ENCODE results near the gene PRKAR2A. TPM values are rescaled to one million over a fixed set of nuclear protein-coding genes. Genes with fewer than 3 reads are reported as not detected.
"Not testable (repeated sequence)": the region's sequence is repeated elsewhere in the genome, so short reads cannot be mapped to it uniquely, and the experiment has no call there.

PRKAR2A gene
- total RNA-seq, 1 donor from 2014 or later, result 43.6 TPM

GRCh38 chr3:48776854-48777253 is 70.8 kb downstream of the PRKAR2A start:
- no peak for DNase-seq (ENCODE audit: low spot score)

DNA sequence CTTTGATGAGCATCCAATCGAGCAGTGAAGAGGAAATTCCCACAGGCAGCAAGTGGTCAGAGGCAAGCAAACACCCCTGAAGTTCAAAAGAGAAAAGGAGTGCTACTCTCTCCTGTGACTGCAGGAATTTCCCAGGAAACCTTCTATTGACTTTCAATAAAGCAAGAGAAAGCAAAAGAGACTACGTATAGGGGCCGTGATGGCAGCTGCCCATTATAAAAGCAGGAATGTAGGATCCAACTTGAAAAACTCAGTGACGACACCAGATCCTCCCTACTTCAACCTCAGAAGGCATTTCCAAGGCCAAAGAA is 77.5 kb downstream of the PRKAR2A start:
- DNase-seq (ENCODE audit: low spot score), result no peak

DNA sequence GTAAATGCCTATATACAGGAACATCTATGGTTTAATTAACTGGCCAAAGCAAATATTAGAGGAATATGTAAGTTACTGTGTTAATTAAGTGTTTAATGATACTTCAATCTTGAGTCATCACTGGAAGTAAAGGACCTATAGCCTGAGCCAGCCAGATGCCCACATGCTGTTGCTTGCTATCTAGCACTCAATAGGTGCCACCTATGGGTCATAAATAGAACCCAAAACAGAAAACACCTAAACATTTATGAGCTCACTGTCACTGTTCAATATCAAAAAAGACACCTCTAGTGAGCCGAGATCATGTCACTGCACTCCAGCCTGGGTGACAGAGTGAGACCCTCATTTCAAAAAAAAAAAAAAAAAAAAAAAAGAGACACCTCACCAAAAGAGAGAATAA is 82.3 kb downstream of the PRKAR2A start:
- DNase-seq (ENCODE audit: low spot score), result no peak

GRCh38 chr3:48762816-48763215 is 84.9 kb downstream of the PRKAR2A start:
- DNase-seq (ENCODE audit: low spot score), result no peak

GRCh38 chr3:48759991-48760540 is 87.6 kb downstream of the PRKAR2A start:
- not testable (repeated sequence) for DNase-seq (ENCODE audit: low spot score)

- not testable (repeated sequence) for DNase-seq (ENCODE audit: low spot score)
Measured at GRCh38 chr3:48759531-48759930, 88.1 kb downstream of the PRKAR2A start.

DNA sequence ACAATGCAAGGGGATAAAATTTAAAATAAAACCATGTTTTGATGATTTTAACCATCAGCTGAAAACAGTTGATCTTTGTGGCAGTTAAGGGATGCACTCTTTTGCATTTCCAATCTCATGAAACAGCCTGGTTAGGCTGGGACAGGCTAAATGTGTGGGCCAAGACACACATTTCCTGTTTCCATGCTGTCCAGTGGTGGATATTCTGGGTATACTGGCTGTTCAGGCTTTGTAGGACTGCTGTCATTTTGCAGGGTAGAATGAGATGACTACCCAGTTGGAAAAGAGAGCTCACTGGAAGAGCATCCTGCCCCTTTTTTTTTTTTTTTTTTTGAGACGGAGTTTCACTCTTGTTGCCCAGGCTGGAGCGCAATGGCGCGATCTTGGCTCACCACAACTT is 88.6 kb downstream of the PRKAR2A start:
- DNase-seq (ENCODE audit: low spot score), result no peak

GRCh38 chr3:48756640-48757039 is 91.0 kb downstream of the PRKAR2A start:
- DNase-seq (ENCODE audit: low spot score), result no peak

DNA sequence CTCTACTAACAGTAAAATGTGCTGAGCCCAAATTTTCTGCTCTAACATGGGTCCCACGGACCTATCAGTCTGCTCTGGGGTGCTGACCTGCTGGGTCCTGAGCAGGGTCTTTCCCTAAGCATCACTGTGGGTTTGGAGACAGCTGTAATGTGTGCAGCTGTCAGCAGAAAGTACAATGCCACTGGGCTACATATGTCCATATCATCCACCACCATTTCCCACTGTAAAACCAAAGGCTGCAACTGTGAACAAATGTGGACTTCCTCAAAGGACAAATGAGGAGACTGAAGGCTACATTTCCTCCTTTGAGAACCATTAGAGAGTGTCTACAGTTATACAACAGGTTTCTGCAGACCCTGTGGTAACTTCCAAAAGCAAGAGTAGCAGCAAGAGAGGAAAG is 96.8 kb downstream of the PRKAR2A start:
- no peak for DNase-seq (ENCODE audit: low spot score)

DNA sequence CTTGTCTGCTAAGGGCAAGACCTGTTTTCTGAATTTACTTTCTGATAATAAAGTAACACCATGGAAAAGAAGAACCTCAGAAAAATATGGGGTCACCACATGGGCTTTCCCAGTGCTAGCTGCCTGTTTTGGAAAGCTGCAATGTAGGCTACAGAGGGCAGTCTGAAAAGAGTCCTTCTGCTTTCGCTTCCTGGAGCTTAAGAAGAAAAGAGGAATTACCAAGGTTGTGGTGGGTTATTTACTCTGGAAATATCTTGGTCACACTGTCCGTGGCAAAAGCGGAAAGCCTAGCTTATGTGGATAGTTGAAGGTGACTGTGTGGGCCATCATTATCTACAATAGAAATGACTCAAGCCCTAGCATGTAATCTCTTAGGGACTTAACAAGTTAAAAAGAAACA is 98.9 kb downstream of the PRKAR2A start:
- no peak for DNase-seq (ENCODE audit: low spot score)

GRCh38 chr3:48747706-48748105 is 100.0 kb downstream of the PRKAR2A start:
- no peak for DNase-seq (ENCODE audit: low spot score)

DNA sequence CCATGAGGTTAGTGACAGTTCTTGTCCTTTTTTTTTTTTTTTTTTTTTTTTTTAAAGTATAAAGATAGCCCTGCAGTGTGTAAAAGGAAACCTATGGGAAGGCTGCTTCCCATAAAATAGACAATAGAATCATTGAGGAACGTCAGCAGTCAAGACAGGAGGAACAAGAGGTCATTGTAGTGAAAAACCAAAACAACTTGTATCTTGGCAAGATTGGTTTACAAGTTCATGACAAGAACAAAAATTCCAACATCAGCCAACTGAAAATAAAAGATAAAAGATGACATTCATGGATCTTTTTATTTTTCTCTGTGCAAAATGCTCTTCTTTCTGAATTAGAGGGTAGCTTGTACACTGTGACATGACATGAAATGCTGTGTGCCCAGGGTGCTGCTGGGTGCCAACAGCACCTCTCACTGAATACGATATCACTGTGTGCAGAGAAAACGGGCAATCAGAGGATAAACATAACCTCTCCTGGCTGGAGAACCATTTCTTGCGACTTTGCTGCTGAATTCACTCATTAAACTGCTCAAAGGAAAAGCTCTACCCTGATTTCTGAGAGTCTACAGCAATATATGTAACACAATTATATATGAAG is 100.6 kb downstream of the PRKAR2A start:
- DNase-seq (ENCODE audit: low spot score), result no peak

DNA sequence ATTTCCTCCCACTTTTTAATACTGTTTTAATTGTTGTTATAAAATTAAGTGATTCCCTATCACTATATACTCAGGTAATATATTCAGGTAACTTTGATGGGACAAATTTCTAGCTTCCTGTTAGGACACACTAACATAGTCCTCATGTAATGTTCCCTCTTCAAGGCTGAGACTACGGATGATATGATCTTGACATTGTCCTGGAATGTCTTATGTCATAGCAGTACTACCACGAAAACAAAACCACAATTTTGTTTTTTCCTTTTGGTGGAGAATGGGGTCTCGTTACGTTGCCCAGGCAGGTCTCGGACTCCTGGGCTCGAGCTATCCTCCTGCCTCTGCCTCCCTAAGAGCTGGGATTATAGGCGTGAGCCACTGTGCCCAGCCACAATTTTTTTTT is 103.9 kb downstream of the PRKAR2A start:
- DNase-seq (ENCODE audit: low spot score), result no peak

- DNase-seq (ENCODE audit: low spot score), result not testable (repeated sequence)
Measured at GRCh38 chr3:48741226-48741625, 106.4 kb downstream of the PRKAR2A start.

- DNase-seq (ENCODE audit: low spot score), result peak; percentile 87
Measured at GRCh38 chr3:48739955-48740823, 107.5 kb downstream of the PRKAR2A start.

- no peak for DNase-seq (ENCODE audit: low spot score)
Measured at GRCh38 chr3:48739617-48739954, 108.1 kb downstream of the PRKAR2A start.

DNA sequence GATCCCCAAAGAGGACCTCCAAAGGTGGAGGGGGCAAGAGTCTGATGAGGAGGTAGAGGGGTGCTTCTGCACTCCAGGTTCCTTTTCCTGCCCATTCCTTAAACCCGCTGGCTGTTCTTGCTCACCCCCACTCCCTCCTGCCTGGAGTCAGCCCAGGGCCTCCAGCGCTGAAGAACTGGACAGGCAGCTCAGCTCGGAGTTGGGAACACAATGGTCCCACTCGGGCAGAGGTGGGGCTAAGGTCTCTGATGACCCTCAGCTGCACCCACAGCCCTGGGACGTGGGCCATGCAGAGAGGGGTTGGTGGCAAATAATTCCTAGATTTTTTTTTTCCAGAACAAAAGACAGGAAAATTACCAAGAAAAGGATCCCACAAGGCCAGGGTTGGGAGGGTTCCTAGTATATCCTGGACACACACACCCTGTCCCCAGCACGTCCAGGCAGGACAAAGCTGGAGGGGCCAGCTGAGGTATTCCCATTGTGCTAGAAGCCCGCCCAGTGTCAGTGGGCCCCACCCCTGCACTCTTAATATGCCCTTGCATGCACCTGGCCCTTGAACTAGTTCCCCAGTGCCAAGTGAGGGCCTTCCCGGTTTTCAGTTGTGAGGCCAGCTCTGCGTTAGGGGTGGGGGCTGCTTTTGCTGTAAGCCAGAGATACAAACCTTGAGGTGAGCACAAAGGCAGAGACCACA is 108.6 kb downstream of the PRKAR2A start:
- no peak for DNase-seq (ENCODE audit: low spot score)

GRCh38 chr3:48738144-48738536 is 109.5 kb downstream of the PRKAR2A start:
- DNase-seq (ENCODE audit: low spot score), result no peak

DNA sequence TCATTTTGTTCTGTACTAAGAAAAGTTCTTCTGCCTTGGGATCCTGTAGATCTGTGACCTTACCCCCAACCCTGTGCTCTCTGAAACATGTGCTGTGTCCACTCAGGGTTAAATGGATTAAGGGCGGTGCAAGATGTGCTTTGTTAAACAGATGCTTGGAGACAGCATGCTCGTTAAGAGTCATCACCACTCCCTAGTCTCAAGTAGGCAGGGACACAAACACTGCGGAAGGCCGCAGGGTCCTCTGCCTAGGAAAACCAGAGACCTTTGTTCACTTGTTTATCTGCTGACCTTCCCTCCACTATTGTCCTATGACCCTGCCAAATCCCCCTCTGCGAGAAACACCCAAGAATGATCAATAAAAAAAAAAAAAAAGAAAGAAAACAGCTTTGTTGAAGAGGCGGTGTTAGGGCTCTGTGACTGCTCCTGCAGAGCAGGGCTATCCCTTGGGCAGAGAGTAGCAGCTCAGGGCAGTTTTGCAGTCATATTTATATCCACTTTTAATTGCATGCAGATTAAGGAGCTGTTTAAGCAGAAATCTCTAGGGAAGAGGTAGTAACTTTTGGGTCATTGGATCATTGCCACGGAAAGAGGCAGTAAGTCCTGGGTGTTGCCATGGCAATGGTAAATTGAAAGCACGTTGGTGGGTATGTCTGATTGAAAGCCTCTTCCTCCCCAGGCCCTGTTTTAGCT is 112.5 kb downstream of the PRKAR2A start:
- DNase-seq (ENCODE audit: low spot score), result not testable (repeated sequence)

DNA sequence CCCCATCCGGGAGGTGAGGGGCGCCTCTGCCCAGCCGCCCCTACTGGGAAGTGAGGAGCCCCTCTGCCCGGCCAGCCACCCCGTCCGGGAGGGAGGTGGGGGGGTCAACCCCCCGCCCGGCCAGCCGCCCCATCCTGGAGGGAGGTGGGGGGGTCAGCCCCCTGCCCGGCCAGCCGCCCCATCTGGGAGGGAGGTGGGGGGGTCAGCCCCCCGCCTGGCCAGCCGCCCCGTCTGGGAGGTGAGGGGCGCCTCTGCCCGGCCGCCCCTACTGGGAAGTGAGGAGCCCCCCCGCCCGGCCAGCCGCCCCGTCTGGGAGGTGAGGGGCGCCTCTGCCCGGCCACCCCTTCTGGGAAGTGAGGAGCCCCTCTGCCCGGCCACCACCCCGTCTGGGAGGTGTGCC is 113.1 kb downstream of the PRKAR2A start:
- not testable (repeated sequence) for DNase-seq (ENCODE audit: low spot score)

- not testable (repeated sequence) for DNase-seq (ENCODE audit: low spot score)
Measured at GRCh38 chr3:48733752-48734518, 113.7 kb downstream of the PRKAR2A start.
